HG03060 (cell line): Measurements from ENCODE around the gene DNAJC13.
"Not testable (repeated sequence)": the region's sequence is repeated elsewhere in the genome, so short reads cannot be mapped to it uniquely, and the experiment has no call there.

Source experiments
- ATAC-seq: cut with Tn5 transposase; IDR thresholded peaks from one replicate; pipeline ENCODE4 v1.9.1; 2021; ENCODE audit warnings: low read depth, moderate number of reproducible peaks; ENCODE audit not compliant: unreplicated experiment

Gene DNAJC13, protein sequence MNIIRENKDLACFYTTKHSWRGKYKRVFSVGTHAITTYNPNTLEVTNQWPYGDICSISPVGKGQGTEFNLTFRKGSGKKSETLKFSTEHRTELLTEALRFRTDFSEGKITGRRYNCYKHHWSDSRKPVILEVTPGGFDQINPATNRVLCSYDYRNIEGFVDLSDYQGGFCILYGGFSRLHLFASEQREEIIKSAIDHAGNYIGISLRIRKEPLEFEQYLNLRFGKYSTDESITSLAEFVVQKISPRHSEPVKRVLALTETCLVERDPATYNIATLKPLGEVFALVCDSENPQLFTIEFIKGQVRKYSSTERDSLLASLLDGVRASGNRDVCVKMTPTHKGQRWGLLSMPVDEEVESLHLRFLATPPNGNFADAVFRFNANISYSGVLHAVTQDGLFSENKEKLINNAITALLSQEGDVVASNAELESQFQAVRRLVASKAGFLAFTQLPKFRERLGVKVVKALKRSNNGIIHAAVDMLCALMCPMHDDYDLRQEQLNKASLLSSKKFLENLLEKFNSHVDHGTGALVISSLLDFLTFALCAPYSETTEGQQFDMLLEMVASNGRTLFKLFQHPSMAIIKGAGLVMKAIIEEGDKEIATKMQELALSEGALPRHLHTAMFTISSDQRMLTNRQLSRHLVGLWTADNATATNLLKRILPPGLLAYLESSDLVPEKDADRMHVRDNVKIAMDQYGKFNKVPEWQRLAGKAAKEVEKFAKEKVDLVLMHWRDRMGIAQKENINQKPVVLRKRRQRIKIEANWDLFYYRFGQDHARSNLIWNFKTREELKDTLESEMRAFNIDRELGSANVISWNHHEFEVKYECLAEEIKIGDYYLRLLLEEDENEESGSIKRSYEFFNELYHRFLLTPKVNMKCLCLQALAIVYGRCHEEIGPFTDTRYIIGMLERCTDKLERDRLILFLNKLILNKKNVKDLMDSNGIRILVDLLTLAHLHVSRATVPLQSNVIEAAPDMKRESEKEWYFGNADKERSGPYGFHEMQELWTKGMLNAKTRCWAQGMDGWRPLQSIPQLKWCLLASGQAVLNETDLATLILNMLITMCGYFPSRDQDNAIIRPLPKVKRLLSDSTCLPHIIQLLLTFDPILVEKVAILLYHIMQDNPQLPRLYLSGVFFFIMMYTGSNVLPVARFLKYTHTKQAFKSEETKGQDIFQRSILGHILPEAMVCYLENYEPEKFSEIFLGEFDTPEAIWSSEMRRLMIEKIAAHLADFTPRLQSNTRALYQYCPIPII (N-terminal part only)

DNA sequence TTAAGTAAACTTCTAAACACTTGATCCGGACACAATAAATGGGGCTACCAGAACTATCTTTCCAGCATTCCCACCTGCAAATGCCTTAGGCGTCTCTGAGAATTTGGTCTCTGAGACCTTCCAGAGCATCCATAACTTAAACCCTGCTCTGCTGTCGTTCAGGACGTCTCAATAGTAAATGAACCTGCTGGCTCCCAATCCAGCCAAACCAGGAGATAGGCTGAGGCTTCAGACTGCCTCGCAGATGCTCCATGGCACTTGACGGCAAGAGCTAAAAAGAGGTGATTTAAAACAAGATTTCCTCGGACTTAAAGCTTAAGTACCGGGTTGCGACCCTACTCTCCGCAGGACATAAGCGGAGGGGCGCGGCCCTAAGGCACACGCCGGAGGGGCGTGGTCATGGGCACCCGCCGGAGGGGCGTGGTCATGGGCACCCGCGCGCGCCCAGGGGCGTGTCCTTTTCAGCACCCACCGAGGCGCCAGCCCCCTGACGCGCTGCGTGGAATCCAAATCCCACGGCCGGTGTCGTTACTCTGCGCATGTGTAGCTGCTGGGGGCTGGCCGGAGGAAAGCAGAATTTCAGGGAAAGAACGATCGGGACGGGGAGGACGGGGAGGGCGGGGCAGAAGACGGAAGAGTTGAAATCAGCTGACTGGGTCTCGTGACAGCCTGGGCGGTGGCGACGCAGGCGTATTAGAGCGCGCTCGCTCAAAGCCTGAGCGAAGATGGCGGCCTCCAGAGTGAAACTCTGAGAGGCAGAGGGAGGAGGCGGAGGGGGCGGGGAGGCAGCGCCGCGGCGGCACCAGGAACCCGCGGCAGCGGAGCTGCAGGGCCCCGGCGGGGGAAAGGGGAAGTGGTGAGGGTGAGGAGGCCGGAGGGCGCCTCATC lies at the start of gene DNAJC13:
DNAJC13 (plus strand) TSS at position 696 of the 888 bp plus-strand sequence. CDS start 17,049 bp downstream, outside the sequence.
- ATAC-seq, result peak; percentile 74

DNA sequence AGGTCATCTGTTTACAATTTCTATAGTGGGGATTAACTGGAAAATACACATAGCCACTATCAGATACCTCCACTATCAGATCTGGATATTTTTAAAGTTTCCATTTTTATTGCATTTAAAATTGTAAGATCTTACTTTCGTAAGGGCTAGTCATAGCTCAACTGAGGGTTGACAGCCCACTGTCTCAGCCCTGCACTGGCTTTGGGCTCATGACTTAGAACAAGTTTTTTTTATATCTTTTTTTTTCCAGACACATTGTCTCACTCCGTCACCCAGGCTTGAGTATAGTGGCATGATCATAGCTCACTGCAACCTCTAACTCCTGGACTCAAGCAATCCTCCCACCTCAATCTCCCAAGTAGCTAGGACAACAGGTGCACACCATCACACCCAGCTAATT lies 48.8 kb upstream of the DNAJC13 start:
- ATAC-seq, result no peak

DNA sequence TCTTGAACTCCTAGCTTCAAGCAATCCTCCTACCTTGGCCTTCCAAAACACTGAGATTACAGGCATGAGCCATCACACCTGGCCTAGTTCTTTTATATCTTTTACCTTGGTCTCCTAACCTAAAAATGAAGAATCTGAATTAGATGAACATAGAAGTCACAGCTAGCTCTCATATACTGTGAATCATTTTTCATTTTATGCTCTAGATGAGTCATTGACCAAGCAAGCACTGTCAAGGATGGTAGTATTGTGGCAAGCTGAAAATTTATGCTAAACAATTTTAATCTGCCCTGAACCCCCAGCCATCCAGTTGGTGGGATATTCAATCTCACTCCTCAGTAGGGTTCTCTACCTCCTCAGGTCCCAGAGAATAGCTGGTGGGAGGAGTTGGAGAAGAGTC lies 48.3 kb upstream of the DNAJC13 start:
- no peak for ATAC-seq

DNA sequence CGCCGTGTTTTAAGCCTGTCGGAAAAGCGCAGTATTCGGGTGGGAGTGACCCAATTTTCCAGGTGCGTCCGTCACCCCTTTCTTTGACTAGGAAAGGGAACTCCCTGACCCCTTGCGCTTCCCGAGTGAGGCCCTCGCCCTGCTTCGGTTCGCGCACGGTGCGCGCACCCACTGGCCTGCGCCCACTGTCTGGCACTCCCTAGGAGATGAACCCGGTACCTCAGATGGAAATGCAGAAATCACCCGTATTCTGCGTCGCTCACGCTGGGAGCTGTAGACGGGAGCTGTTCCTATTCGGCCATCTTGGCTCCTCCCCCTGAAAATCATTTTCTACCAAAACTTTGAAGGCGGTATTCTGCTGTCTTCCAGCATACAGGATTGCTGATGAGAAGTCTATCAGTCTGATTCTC lies 40.4 kb upstream of the DNAJC13 start:
- ATAC-seq, result not testable (repeated sequence)

DNA sequence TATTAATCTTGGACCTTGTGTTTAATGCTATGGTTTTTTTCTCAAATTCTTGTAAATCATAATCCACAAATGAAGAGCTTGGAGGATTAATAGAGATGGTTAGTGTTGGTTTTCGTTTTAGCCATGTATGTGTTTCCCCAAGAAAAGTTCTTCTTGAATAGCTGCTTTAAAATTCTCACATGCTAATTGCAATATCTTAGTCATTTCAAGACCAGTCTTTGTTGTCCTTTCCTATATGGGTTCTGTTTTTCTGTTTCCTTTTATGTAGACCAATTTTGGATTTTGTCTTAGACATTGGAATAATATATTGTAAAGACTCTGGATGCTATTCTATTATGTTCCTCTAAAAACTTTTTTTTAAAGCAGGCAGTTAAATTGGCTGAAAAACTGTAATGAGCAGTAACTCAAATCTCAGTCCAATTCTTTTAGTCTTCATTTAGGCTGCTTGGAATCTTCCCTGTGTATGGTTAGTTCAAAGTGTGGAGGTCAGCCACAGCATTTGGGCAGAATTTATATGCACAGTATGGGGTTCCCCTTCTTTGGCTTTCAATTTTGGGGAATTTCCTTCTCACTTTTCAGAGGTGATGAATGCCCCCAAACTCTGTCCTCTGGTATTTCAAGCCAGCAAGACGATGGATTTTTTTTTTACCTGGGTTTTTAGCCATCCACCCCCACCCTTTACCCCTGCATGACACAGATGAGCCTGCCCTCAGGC lies 39.1 kb upstream of the DNAJC13 start:
- ATAC-seq, result no peak

DNA sequence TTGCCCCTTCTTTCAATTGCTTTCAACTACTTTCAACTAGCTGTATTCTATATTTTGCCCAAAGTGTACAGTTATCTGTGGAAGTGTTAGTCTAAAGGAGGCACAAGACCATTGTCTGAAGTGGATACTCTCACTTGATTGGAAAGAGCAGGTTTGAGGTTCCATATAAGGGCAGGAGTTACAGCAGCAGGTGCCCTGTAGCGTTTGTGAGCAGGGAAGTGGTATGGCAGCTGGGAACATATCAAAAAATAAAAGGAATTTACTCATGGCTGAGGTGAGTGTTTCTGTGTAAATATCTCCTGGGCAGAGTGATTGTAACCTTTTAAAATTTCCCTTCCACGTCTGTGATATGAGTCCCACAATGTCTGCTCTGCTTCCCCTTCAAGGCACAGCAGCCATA lies 38.5 kb upstream of the DNAJC13 start:
- ATAC-seq, result no peak

DNA sequence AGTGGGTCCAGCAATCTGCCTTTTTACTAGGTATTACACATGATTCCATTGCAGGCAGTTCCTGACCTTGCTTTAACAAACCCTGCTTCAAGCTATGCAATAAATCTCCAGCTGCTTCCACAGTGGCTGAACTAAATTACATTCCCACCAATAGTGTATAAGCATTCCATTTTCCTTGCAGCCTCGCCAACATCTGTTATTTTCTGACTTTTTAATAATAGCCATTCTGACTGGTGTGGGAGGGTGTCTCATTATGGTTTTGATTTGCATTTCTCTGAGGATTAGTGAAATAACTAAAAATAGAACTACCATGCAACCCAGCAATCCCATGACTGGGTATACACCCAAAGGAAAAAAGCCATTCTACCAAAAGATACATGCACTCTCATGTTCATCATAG lies 36.4 kb upstream of the DNAJC13 start:
- no peak for ATAC-seq

DNA sequence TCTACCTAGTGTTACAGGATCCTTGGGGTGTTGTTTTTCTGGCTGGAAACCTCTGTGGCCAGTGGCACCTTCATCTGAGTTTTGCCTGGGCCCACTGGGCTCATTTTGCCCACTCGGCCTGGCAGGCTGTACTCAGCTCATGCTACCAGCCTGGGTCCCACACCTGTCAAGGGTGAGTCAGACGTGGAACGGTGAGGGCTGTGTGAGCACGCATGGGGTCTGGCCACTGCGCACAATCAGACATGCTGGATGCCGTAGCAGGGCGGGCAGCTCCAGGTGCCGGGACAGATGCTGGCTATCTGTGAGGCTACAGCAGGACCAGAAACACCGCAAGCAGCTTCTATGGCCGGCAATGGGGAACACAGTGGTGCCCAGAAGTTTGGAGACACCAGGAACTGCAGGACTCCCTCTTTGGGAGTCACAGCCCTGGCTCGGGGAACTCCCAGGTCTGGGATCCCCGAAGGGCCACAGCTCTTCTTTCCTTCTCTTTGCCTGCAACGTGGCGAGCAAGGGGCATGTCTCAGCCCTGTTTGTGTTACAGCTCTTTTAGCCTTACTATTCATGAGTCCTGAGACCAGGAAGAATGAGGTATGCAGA lies 35.9 kb upstream of the DNAJC13 start:
- ATAC-seq, result no peak

DNA sequence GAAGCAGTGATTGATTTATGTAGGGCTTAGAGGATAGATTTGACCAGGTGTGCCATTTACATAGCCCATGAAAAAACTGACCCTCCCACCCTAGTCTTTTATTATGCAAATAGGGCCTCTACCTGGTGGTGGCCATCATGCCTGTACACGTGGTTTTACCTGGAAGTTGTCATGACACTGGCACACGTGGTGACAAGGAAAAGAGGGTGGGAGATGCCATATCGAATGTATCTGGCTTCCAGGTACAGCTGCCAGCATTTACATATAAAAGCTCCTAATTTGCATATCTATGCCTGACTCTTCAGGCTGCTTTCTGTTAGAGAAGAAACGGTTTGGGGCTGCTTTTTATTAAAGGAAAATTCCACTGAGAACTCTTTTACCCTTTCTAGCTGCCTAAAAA lies 35.0 kb upstream of the DNAJC13 start:
- ATAC-seq, result no peak

DNA sequence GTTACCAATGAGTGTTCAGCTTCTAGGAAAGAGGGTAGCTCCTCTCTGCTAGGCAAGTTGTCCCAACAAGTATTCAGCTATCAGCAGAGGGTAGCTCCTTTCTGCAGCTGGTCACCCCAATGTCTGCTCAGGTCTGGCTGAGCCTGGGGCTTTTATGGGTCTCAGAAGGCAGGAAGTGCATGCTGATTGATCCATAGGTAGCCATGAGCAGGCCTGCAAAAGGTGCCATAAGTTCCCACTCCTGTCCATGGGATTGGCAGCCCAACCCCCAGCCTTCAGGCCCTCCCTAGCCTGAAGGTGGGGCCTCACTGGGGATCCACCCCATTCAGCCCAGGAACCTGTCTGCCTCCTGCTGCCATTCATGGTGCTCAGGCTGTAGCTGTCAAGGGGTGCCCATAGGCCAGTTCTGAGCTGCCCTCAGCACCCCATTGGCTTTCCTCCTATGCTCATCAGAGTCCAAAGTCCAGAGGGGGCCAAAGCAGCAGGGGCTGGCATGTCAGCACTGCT lies 34.6 kb upstream of the DNAJC13 start:
- no peak for ATAC-seq

DNA sequence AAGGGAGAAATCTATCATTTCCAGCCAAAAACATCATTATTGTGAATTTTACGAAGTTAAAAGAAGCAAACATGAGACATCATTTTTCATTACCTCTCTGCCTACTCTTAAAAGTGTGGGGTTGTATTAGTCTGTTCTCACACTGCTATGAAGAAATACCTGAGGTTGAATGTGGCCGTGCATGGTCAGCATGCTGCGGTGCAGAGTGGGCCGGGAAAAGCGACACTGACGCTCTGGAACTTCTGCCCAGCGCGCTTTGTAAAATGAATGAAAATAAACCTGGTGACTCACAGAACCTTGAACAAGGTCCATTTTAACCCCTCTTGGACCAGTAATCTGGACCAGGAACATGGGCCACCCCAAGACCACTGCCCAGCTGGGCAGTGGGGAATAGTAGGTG lies 31.0 kb upstream of the DNAJC13 start:
- ATAC-seq, result no peak

DNA sequence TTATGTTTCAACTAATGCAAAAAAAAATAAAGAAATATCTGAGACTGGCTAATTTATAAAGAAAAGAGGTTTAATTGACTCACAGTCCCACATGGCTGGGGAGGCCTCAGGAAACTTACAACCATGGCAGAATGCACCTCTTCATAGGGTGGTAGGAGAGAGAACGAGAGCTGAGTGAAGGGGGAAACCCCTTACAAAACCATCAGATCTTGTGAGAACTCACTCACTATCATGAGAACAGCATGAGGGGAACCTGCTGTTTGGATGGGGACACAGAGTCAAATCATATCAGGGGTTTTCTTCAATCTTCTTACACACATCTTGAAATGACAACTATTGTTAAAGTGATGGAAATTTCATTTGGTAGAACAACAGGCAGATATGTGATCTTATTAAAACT lies 24.6 kb upstream of the DNAJC13 start:
- not testable (repeated sequence) for ATAC-seq

DNA sequence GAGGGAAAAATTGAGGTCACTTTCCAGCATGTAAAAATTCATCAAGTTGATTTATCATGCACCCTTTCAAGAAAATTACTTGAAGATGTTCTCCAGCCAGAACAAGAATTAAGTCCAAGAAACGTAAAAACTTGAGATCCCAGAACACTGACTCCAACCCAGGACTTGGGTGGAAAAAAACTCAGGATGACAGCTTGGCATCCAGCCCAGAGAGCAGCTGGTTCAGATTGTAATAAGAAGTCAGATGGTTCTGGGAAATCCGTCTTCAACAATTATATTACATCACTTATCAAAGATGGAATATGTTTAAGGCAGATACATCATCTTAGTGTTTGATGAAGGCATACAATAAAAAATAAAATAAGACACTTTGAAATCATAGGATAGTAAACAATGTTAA lies 23.0 kb upstream of the DNAJC13 start:
- no peak for ATAC-seq

DNA sequence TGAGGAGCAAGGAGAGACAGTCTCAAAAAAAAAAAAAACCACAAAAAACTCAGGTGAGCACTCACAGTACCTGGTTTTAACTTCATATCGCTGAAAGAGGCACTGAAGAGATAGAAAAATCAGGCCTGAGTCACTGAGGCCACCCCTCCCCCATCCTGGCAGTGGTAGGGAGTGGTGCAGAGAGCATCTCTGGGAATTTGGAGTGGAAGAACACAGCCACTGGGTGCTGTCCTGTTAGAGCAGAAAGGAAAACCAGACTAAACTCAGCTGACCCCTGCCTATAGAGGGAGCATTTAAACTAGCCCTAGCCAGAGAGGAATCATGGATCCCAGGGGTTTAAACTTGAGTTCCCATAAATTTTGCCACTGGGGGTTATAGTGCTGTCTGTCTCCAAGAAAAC lies 22.2 kb upstream of the DNAJC13 start:
- no peak for ATAC-seq

DNA sequence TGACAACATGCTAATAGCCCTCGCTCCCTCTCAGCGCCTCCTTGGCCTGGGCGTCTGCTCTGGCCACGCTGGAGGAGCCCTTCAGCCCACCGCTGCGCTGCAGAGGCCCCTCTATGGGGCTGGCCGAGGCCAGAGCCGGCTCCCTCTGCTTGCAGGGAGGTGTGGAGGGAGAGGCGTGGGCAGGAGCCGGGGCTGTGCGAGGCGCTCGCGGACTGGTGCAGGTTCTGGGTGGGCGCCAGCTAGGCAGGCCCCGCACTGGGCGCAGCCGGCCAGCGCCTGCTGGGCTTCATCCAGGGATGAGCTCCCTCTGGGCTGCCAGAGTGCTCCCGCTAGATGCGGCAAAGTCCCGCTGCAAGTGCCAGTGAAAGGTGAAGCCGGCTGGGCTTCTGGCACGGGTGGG lies 21.0 kb upstream of the DNAJC13 start:
- no peak for ATAC-seq

DNA sequence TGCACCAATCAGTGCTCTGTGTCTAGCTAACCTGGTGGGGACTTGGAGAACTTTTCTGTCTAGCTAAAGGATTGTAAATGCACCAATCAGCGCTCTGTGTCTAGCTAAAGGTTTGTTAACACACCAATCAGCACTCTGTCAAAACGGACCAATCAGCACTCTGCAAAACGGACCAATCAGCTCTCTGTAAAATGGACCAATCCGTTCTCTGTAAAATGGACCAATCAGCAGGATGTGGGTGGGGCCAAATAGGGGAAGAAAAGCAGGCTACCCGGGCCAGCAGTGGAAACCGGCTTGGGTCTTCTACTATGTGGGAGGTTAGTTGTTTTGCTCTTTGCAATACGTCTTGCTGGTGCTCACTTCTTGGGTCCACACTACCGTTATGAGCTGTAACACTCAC lies 20.5 kb upstream of the DNAJC13 start:
- ATAC-seq, result not testable (repeated sequence)

DNA sequence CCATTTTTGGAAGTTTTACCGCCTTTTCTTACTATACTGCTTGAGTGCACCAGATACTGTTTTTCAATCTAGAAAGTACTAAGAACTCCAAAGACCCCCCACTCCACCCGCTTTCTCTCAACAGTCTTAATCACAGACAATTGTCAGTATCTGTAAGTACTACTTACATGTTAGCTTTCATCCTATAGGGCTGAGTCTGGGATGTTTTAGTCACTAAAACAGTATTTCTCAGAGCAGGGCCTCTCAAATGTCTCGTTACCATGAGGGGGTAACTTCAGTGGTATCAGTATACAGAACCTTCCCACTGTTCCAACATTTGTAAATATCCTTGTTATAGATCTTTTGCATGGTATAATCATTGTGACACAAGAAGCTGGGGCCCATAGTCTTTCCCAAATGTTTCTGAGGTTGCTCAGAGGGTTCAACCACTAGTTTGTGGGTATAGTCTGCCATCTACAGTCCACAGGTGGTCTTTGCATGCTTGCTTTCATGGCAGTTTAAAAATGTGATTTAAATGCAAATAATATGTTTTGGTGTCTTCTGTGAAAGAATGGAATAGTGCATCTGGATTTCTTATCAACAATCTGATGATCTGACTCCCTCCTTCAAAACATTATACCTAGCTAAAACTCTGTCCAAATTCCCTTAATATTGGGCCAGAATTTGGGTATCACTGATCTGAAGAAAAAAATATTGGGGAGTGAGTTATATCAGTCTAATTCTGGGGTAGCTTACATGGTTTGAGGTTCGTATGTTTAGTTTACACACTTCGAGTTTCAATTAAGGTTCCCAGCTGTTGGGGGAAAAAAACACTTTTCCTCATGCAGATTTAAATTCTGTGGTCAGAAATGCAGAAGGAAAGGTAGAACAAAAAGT lies 18.0 kb upstream of the DNAJC13 start:
- ATAC-seq, result no peak

DNA sequence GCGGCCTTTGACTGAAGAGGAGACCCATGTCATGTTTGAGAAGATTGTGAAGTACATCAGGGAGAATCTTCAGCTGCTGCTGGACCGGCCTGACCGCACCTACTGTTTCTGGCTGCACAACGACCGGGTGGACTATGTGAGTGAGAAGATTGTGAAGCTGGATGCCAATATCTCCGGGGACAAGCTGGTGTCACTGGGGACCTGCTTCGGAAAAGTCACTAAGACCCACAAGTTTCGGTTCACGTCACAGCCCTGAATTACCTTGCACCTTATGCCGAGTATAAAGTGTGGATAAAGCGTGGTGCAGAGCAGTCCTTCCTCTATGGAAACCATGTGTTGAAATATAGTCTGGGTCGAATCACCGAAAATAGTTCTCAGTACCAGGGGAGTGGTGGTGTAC lies 16.0 kb upstream of the DNAJC13 start:
- ATAC-seq, result no peak
